Islet of Langerhans (tissue), 1 donor: ENCODE results near the gene CARNS1.

Experiments
- FAIRE-seq: peaks from one replicate; lab custom pipeline; 2011; peaks lifted over from hg19 to GRCh38; lab: Jason Lieb, UNC

CARNS1 gene

GRCh38 chr11:67429722-67430121, 14.2 kb downstream of the CARNS1 start:
- FAIRE-seq: no peak

GRCh38 chr11:67431346-67432249, 16.1 kb downstream of the CARNS1 start:
- no peak for FAIRE-seq

GRCh38 chr11:67432655-67433349, 17.3 kb downstream of the CARNS1 start:
- FAIRE-seq: no peak

- no peak for FAIRE-seq
Measured at GRCh38 chr11:67433536-67434394, 18.3 kb downstream of the CARNS1 start.

- no peak for FAIRE-seq
Measured at GRCh38 chr11:67434395-67434881, 19.0 kb downstream of the CARNS1 start.

- FAIRE-seq: no peak
Measured at GRCh38 chr11:67435031-67435726, 19.7 kb downstream of the CARNS1 start.

- no peak for FAIRE-seq
Measured at GRCh38 chr11:67435727-67436458, 20.4 kb downstream of the CARNS1 start.

- no peak for FAIRE-seq
Measured at GRCh38 chr11:67436459-67437081, 21.1 kb downstream of the CARNS1 start.

GRCh38 chr11:67437082-67437808, 21.8 kb downstream of the CARNS1 start, which contains the start of gene PTPRCAP:
TSS of gene PTPRCAP (minus strand) at chr11:67437682. CDS start at chr11:67437619, 63 bp downstream.
- no peak for FAIRE-seq

GRCh38 chr11:67437809-67438157, 22.3 kb downstream of the CARNS1 start:
- FAIRE-seq: no peak

GRCh38 chr11:67438158-67438902, 22.9 kb downstream of the CARNS1 start:
- no peak for FAIRE-seq

GRCh38 chr11:67439321-67440228, 24.1 kb downstream of the CARNS1 start:
- FAIRE-seq: no peak

GRCh38 chr11:67440229-67441097, 25.0 kb downstream of the CARNS1 start:
- no peak for FAIRE-seq

GRCh38 chr11:67441098-67441563, 25.7 kb downstream of the CARNS1 start:
- no peak for FAIRE-seq

- no peak for FAIRE-seq
Measured at GRCh38 chr11:67441731-67442351, 26.4 kb downstream of the CARNS1 start.
